Suprapubic skin (tissue), 4 donors: Measurements from ENCODE around the gene ABCC2. TPM values are rescaled to one million over a fixed set of nuclear protein-coding genes. Genes with fewer than 3 reads are reported as not detected.

Experiments
- DNase-seq, 2 donors: peaks; one replicate each; pipeline ENCODE4 v3.0.0-alpha.2; 2019; ENCODE audit warnings: low spot score in 2 of 2
- H3K27ac ChIP-seq: fragments of 200-600 bp; sonication (generic); one replicate; pipeline ENCODE4 v1.5.1; 2019
- H3K27me3 ChIP-seq: fragments of 200-600 bp; sonication (generic); one replicate; pipeline ENCODE4 v1.5.1; 2019
- H3K36me3 ChIP-seq: fragments of 200-600 bp; sonication (generic); one replicate; pipeline ENCODE4 v1.5.1; 2019
- H3K4me1 ChIP-seq: fragments of 200-600 bp; sonication (generic); one replicate; pipeline ENCODE4 v1.5.1; 2019
- H3K4me3 ChIP-seq: fragments of 200-600 bp; sonication (generic); one replicate; pipeline ENCODE4 v1.5.1; 2019; ENCODE audit warnings: mild to moderate bottlenecking
- H3K9me3 ChIP-seq: fragments of 200-600 bp; sonication (generic); one replicate; pipeline ENCODE4 v1.5.1; 2019
- EP300 ChIP-seq: sonication (generic); formaldehyde crosslinking; IDR thresholded peaks from one replicate; pipeline ENCODE4 v1.6.1; 2017; ENCODE audit warnings: antibody characterized with exemption
- POLR2A ChIP-seq, 2 donors: fragments of 450-650 bp; IDR thresholded peaks; one replicate each; pipeline ENCODE4 v1.6.1; 2017; ENCODE audit warnings: antibody characterized with exemption in 2 of 2, mild to moderate bottlenecking in 2 of 2, moderate library complexity in 2 of 2
- POLR2AphosphoS5 ChIP-seq, 3 donors: sonication (generic); formaldehyde crosslinking; IDR thresholded peaks; one replicate each; pipeline ENCODE4 v1.6.1; 2017; ENCODE audit warnings: antibody characterized with exemption in 3 of 3
- WGBS: methylation state at CpG from one replicate; pipeline ENCODE4 v1.1.5; 2018; 5-methylcytosine and 5-hydroxymethylcytosine counted together
- total RNA-seq, 4 donors: library from RNA; depleted of rRNA; stranded (reverse); fragments of >200 nt; gene quantifications; one replicate each; pipeline ENCODE4 v1.1.0, GENCODE V29; 2016
- TF ChIP-seq, protein P1 (sequence below), 2 donors: fragments of 200-600 bp in 1 of 2; fragments of 450-650 bp in 1 of 2; sonication (generic) in 1 of 2; IDR thresholded peaks; one replicate each; pipeline ENCODE4 v1.5.1; 2016 to 2019; ENCODE audit warnings: antibody characterized with exemption in 2 of 2, mild to moderate bottlenecking in 1 of 2, moderate library complexity in 1 of 2

The ABCC2 gene
- total RNA-seq, 4 donors from 2014 or later: 1.4 to 4.4 (median 2.7) TPM

DNA sequence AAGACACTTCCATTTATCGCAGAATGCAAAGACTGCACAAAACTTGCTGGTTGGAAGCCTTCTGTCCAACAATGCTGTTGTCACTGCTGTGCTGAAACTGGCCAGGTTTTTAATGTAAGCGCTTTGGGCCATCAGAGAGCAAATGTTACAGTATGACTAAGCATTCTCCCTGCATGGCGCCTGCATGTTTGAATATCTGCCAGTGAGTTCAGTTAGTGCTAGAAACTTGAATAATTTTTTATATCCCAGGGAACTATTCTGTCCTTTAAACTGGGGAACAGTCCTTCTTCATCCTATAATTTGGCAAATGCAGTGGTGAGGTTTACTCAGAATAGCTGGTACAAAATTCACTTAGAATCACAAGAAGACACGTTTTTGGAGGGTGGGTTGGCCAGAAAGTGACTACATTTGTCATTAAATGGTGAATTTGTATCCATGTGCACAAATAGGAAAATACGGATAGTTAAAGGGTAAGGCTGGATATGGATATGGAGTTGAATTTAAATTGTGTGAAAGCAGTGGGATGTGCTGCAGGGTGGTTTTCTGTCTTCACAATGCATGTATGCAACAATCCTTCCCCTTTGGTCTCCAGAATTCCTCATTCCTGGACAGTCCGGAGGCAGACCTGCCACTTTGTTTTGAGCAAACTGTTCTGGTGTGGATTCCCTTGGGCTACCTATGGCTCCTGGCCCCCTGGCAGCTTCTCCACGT is 1.7 kb downstream of the ABCC2 start:
- H3K36me3 ChIP-seq: no peaks in the 10 kb centered on the region
- no peaks in the 10 kb centered on the region for H3K9me3 ChIP-seq
- no peak for DNase-seq
- H3K27me3 ChIP-seq: no peaks in the 10 kb centered on the region
- no peak overlapping the region for H3K4me3 ChIP-seq
- H3K4me1 ChIP-seq: peaks cover 37% of the 10 kb centered on the region
- 60% methylated on average over 7 of the region's 7 CpGs for WGBS
- no peak overlapping the region for H3K27ac ChIP-seq
- TF ChIP-seq EP300 (no peak), POLR2AphosphoS5 (IDR thresholded peaks at IDR 0.05) (no peak), POLR2A (IDR thresholded peaks at IDR 0.05) (no peak)
- TF ChIP-seq, protein P1, sequence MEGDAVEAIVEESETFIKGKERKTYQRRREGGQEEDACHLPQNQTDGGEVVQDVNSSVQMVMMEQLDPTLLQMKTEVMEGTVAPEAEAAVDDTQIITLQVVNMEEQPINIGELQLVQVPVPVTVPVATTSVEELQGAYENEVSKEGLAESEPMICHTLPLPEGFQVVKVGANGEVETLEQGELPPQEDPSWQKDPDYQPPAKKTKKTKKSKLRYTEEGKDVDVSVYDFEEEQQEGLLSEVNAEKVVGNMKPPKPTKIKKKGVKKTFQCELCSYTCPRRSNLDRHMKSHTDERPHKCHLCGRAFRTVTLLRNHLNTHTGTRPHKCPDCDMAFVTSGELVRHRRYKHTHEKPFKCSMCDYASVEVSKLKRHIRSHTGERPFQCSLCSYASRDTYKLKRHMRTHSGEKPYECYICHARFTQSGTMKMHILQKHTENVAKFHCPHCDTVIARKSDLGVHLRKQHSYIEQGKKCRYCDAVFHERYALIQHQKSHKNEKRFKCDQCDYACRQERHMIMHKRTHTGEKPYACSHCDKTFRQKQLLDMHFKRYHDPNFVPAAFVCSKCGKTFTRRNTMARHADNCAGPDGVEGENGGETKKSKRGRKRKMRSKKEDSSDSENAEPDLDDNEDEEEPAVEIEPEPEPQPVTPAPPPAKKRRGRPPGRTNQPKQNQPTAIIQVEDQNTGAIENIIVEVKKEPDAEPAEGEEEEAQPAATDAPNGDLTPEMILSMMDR (IDR thresholded peaks at IDR 0.05): no peak

DNA sequence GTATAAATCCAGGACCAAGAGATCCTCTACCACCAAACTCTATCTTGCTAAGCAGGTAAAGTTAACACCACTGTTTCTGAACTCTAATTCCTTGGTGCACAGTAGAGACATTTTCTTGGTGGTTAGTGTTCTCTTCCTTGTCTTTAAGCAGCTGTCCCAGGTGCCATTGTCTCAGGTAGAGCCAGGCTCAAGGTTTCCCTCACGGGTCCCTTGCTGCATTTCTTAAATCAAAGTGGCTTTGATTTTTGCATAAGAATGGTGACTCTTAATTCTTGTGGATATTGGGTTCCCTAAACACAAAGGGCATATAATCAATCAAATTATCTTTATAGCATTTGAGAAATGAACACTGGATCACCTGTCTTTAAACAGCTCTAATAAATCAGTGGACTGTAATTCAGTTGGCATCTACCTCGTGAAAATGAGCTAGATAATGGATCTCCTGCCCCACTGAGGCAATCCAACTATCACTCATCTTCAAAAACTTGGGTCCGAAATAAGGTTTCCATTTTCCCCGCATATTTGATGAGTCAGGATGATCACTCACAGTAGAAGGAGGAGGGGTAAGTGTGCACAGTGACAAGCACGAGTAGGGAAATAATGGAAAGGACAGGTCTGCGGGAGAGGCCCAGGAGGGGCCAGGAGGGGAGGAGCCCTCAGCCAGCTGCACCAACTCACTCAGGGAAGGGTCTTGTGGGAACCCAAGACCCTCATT is 2.4 kb downstream of the ABCC2 start:
- Histone ChIP-seq H3K27ac (no peak overlapping the region), H3K9me3 (no peaks in the 10 kb centered on the region), H3K27me3 (no peaks in the 10 kb centered on the region), H3K4me1 (peaks cover 31% of the 10 kb centered on the region), H3K36me3 (no peaks in the 10 kb centered on the region), H3K4me3 (no peak overlapping the region)
- DNase-seq: no peak
- 78% methylated on average over 6 of the region's 6 CpGs for WGBS
- TF ChIP-seq POLR2AphosphoS5 (IDR thresholded peaks at IDR 0.05): no peak
- no peak for TF ChIP-seq POLR2A (IDR thresholded peaks at IDR 0.05)
- TF ChIP-seq, protein P1 (IDR thresholded peaks at IDR 0.05): no peak
- TF ChIP-seq EP300: no peak

DNA sequence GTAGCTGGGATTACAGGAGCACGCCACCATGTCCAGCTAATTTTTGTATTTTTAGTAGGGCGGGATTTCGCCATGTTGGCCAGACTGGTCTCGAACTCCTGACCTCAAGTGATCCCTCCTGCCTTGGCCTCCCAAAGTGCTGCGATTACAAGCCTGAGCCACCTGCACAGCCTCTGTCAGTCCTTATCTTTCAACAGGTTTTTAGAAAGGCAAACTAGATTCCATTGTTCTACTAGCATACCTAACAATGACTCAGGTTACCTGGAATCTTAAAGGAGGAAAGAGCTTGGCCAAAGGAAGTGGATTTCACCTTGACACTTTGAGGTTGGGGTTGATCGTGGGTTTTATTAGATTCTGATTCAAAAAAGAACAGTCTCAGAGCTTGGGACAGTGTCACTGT is 3.2 kb downstream of the ABCC2 start:
- Histone ChIP-seq H3K36me3 (no peaks in the 10 kb centered on the region), H3K27ac (no peak overlapping the region), H3K9me3 (no peaks in the 10 kb centered on the region), H3K27me3 (no peaks in the 10 kb centered on the region), H3K4me1 (peaks cover 24% of the 10 kb centered on the region), H3K4me3 (no peak overlapping the region)
- DNase-seq: no peak
- WGBS: 97% methylated on average over 6 of the region's 6 CpGs
- TF ChIP-seq, protein P1 (IDR thresholded peaks at IDR 0.05): no peak
- TF ChIP-seq POLR2AphosphoS5 (IDR thresholded peaks at IDR 0.05): no peak
- TF ChIP-seq POLR2A (IDR thresholded peaks at IDR 0.05): no peak
- TF ChIP-seq EP300: no peak

DNA sequence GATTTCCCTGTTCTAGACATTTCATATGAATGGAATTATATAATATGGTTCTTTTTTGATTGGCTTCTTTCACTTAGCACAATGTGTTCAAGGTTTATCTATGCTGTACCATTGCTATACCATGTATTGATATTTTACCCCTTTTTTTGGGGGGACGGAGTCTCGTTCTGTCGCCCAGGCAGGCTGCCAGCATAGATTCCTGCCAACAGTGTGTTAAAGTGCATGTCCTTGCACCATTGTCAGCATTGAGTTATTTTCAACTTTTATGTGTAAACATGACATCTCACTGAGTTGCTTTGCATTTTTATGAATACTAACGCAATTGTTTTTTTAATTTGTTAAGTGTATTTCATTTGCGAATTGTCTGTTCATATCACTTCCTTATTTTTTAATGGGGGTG is 4.9 kb downstream of the ABCC2 start:
- 53% methylated on average over 5 of the region's 5 CpGs for WGBS
- H3K36me3 ChIP-seq: no peaks in the 10 kb centered on the region
- no peak for TF ChIP-seq EP300
- TF ChIP-seq, protein P1 (IDR thresholded peaks at IDR 0.05): no peak
- no peak for TF ChIP-seq POLR2A (IDR thresholded peaks at IDR 0.05)
- TF ChIP-seq POLR2AphosphoS5 (IDR thresholded peaks at IDR 0.05): no peak
- no peaks in the 10 kb centered on the region for H3K27me3 ChIP-seq
- DNase-seq: no peak
- H3K4me3 ChIP-seq: no peak overlapping the region
- H3K27ac ChIP-seq: no peak overlapping the region
- H3K9me3 ChIP-seq: no peaks in the 10 kb centered on the region
- H3K4me1 ChIP-seq: peaks cover 19% of the 10 kb centered on the region

DNA sequence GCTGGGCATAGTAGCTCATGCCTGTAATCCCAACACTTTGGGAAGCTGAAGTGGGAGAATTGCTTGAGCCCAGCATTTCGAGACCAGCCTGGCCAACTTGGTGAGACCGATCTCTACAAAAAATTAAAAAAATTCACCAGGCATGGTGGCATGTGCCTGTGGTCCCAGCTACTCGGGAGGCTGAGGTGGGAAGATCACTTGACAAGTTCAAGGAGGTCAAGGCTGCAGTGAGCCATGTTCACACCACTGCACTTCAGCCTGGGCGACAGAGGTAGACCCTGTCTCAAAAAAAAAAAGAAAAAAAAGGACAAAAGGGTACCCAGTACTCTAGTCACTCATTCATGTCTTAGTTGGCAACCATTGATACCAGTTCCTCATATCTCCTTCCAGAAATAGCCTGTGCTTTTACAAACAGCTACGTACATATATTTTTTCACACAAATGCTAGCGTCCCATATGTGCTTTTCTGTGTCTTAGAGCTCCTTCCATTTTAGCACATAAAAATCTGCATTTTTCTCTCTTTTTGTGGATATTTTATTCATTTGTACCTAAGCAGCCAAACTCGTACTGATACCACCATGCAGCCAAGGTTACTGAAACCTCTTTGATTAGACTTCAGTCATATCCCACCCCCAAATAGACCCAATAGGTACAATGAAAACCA is 5.5 kb downstream of the ABCC2 start:
- DNase-seq: no peak
- peaks cover 13% of the 10 kb centered on the region for H3K4me1 ChIP-seq
- no peaks in the 10 kb centered on the region for H3K27me3 ChIP-seq
- no peak overlapping the region for H3K4me3 ChIP-seq
- WGBS: 75% methylated on average over 7 of the region's 7 CpGs
- H3K36me3 ChIP-seq: no peaks in the 10 kb centered on the region
- peak overlapping the region; percentile 47 for H3K27ac ChIP-seq
- TF ChIP-seq EP300 (no peak), POLR2AphosphoS5 (IDR thresholded peaks at IDR 0.05) (no peak), POLR2A (IDR thresholded peaks at IDR 0.05) (no peak)
- TF ChIP-seq, protein P1 (IDR thresholded peaks at IDR 0.05): no peak
- no peaks in the 10 kb centered on the region for H3K9me3 ChIP-seq
